ENCODE data around the gene CAMTA1.

The CAMTA1 gene

GRCh38 chr1:7642418-7642704, 857.1 kb downstream of the CAMTA1 start:
- no peak for DNase-seq

- no peak for DNase-seq
Measured at GRCh38 chr1:7642781-7643529, 857.7 kb downstream of the CAMTA1 start.

GRCh38 chr1:7643530-7643929, 858.3 kb downstream of the CAMTA1 start:
- DNase-seq: no peak

GRCh38 chr1:7644086-7644485, 858.8 kb downstream of the CAMTA1 start:
- no peak for DNase-seq

GRCh38 chr1:7644961-7645750, 859.9 kb downstream of the CAMTA1 start:
- DNase-seq: no peak

- DNase-seq: no peak
Measured at GRCh38 chr1:7645751-7646048, 860.4 kb downstream of the CAMTA1 start.

GRCh38 chr1:7646164-7646563, 860.9 kb downstream of the CAMTA1 start:
- DNase-seq: no peak

- DNase-seq: no peak
Measured at GRCh38 chr1:7646981-7647901, 862.0 kb downstream of the CAMTA1 start.

- no peak for DNase-seq
Measured at GRCh38 chr1:7648761-7649384, 863.6 kb downstream of the CAMTA1 start.

GRCh38 chr1:7650801-7651200, 865.5 kb downstream of the CAMTA1 start:
- no peak for DNase-seq

GRCh38 chr1:7651203-7651602, 865.9 kb downstream of the CAMTA1 start:
- no peak for DNase-seq

- DNase-seq: no peak
Measured at GRCh38 chr1:7652061-7652460, 866.8 kb downstream of the CAMTA1 start.

GRCh38 chr1:7652515-7653098, 867.4 kb downstream of the CAMTA1 start:
- no peak for DNase-seq

- no peak for DNase-seq
Measured at GRCh38 chr1:7654725-7655124, 869.5 kb downstream of the CAMTA1 start.

- DNase-seq: no peak
Measured at GRCh38 chr1:7655354-7655753, 870.1 kb downstream of the CAMTA1 start.

GRCh38 chr1:7656557-7657215, 871.4 kb downstream of the CAMTA1 start:
- DNase-seq: no peak

GRCh38 chr1:7657287-7658016, 872.2 kb downstream of the CAMTA1 start:
- DNase-seq: no peak

- DNase-seq: no peak
Measured at GRCh38 chr1:7658099-7658498, 872.8 kb downstream of the CAMTA1 start.

- DNase-seq: no peak
Measured at GRCh38 chr1:7659514-7659913, 874.3 kb downstream of the CAMTA1 start.

GRCh38 chr1:7663451-7664146, 878.3 kb downstream of the CAMTA1 start:
- no peak for DNase-seq

All from NCI-H1048 (cell line).